MCF 10A (cell line): Measurements from ENCODE around the gene CSMD2. TPM values are rescaled to one million over a fixed set of nuclear protein-coding genes. Genes with fewer than 3 reads are reported as not detected.

Source experiments
- BruUV-seq: library from RNA; stranded (reverse); fragments of 400-500 nt; replicated peaks from 2 replicates; lab custom pipeline; 2021; lab: Mats Ljungman, UMichigan
- CTCF ChIA-PET: fragments of 300-600 bp; sonication (Branson Sonifier 250); formaldehyde crosslinking; extraction: SDS; loops from one replicate; lab custom pipeline; 2021; ENCODE audit warnings: antibody characterized with exemption, inconsistent platforms; lab: Yijun Ruan, JAX
- POLR2A ChIA-PET: fragments of 300-600, 350-650 bp; sonication (Branson Sonifier 250); formaldehyde crosslinking; extraction: SDS; loops from one replicate; lab custom pipeline; 2020; ENCODE audit warnings: antibody characterized with exemption, inconsistent platforms; lab: Yijun Ruan, JAX
- DNase-seq: peaks from one replicate; pipeline ENCODE4 v3.0.0-alpha.2; 2018; ENCODE audit not compliant: unreplicated experiment
- H3K27ac Mint-ChIP-seq: one replicate; pipeline ENCODE4 v1.8.0; 2022; ENCODE audit warnings: mild to moderate bottlenecking, low read depth, mixed read lengths; ENCODE audit not compliant: unreplicated experiment
- H3K27me3 Mint-ChIP-seq: one replicate; pipeline ENCODE4 v1.8.0; 2022; ENCODE audit warnings: mixed read lengths; ENCODE audit not compliant: insufficient read depth, unreplicated experiment
- H3K36me3 Mint-ChIP-seq: one replicate; pipeline ENCODE4 v1.8.0; 2022; ENCODE audit warnings: mild to moderate bottlenecking, moderate library complexity, mixed read lengths; ENCODE audit not compliant: insufficient read depth, unreplicated experiment
- H3K4me1 Mint-ChIP-seq: one replicate; pipeline ENCODE4 v1.8.0; 2022; ENCODE audit warnings: mixed read lengths; ENCODE audit not compliant: insufficient read depth, unreplicated experiment
- H3K4me3 Mint-ChIP-seq: one replicate; pipeline ENCODE4 v1.8.0; 2022; ENCODE audit warnings: mild to moderate bottlenecking, moderate library complexity, mixed read lengths; ENCODE audit not compliant: unreplicated experiment
- H3K9me3 Mint-ChIP-seq: one replicate; pipeline ENCODE4 v1.8.0; 2022; ENCODE audit warnings: mixed read lengths; ENCODE audit not compliant: unreplicated experiment
- CTCF ChIP-seq: fragments of 200-600 bp; IDR thresholded peaks from one replicate; pipeline ENCODE4 v1.8.0; 2022; ENCODE audit warnings: antibody characterized with exemption, mild to moderate bottlenecking; ENCODE audit not compliant: unreplicated experiment
- intact Hi-C: fragments of 100-400 bp; cut with micrococcal nuclease; formaldehyde crosslinking; loops from 2 replicates; pipeline ENCODE4 v1.14.1; 2022
- total RNA-seq: library from RNA; stranded (reverse); gene quantifications from 2 replicates; pipeline ENCODE4 v1.2.3, GENCODE V29; 2022

Gene CSMD2
- total RNA-seq, 1 experiment from 2014 or later: not detected

DNA sequence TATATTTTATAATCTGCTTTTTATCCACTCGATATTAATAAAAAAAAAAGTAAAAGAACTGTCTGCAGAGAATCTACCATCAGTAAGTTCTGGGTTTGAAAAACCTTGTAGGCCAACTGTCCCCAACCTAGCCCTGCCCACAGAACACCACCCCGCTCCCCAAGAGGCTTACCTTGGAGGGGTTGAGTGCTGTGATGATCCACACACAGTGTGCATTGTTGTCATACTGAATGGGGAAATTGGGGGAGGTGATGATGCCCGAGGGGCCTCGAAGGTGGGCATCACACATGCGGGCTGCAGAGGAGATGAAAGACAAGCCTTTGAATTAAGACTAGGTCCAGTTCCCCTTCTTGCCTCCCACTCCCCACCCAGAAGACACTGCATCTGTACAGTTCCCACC lies 354.5 kb downstream of the CSMD2 start:
- H3K27ac Mint-ChIP-seq: no peak overlapping the region
- intact Hi-C loops: no loop called here

DNA sequence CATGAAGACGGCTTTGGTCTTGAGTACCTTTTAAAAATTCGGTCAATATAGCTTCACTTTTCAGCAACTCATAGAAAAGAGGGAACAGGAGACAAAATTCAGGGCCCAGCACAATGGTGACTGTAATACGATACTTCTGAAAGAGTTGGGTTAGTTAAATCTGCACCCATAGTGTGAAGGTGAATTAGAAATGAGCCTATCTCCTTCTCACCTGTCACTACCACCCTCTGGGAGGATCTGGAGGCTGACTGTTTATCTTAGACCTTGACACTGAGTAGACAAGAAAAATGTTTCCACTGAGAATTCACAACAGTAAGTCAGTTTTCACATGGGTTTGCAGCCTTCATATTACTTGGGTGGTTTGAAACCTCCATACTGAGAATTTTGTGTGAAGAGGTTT lies 359.0 kb downstream of the CSMD2 start:
- Mint-ChIP-seq H3K4me3 (no peak overlapping the region), H3K27me3 (no peaks in the 10 kb centered on the region), H3K27ac (no peak overlapping the region), H3K9me3 (peaks cover 30% of the 10 kb centered on the region), H3K4me1 (no peaks in the 10 kb centered on the region), H3K36me3 (no peaks in the 10 kb centered on the region)
- intact Hi-C loops: no loop called here
- no peak for TF ChIP-seq CTCF
- no peak for DNase-seq
- ChIA-PET CTCF (no interaction called here), POLR2A (no interaction called here)
- BruUV-seq: no TSS peak

More for the DNA sequence above, 354.5 kb downstream of the CSMD2 start:
- Mint-ChIP-seq H3K27me3 (no peaks in the 10 kb centered on the region), H3K36me3 (no peaks in the 10 kb centered on the region), H3K4me1 (no peaks in the 10 kb centered on the region), H3K9me3 (peaks cover 42% of the 10 kb centered on the region), H3K4me3 (no peak overlapping the region)
- ChIA-PET POLR2A (no interaction called here), CTCF (interaction anchor here (0.5 to 0.6 kb wide), 2 partner anchors 11 to 75 kb away, joined by 3 read pairs; no protein-coding TSS in a partner anchor)
- DNase-seq: no peak
- BruUV-seq: no TSS peak
- no peak for TF ChIP-seq CTCF

DNA sequence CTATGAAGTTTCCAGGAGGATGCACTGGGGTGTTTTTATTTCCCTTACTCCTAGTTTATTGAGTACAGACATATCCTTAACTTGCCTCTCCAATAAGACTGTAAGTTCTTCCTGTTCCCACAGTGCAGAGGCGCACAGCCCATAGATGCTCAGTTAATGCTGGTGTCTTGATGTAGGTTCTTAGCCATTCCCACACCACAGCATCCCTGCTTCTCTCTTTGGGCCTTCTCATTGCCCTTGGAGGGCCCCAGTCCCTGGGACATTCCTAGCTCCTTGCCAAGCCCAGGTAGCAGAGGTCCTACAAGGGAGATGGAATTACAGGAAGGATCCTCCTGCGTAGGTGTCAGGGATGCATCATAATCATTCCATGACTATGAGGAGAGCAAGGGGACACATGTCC lies 362.8 kb downstream of the CSMD2 start:
- CTCF ChIA-PET: interaction anchor here (0.8 to 1.3 kb wide), 2 partner anchors 20 to 169 kb away, joined by 3 to 4 read pairs; no protein-coding TSS in a partner anchor
- intact Hi-C loops: no loop called here
- BruUV-seq: no TSS peak
- H3K4me1 Mint-ChIP-seq: no peaks in the 10 kb centered on the region
- H3K4me3 Mint-ChIP-seq: no peak overlapping the region
- H3K36me3 Mint-ChIP-seq: no peaks in the 10 kb centered on the region
- TF ChIP-seq CTCF: no peak
- DNase-seq: no peak
- H3K9me3 Mint-ChIP-seq: peaks cover 25% of the 10 kb centered on the region
- POLR2A ChIA-PET: no interaction called here
- no peak overlapping the region for H3K27ac Mint-ChIP-seq
- H3K27me3 Mint-ChIP-seq: no peaks in the 10 kb centered on the region

DNA sequence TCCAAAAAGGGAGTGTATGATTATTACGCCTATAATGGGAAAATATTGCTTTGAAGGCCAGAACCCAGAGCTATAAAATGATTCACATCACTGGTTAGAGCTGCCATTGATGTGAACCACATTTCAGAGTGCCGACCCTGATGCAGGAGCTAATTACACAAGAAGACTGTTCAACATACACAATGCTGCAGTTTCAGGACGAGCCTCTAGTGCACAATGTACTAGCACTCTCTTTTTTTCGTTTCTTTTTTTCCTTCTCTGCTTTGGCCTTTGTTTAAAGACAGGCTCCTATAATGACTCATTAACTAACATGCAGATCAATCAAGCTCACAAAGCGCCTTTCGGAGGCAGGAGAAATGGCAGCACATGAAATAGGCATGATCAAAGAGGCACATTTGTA lies 367.2 kb downstream of the CSMD2 start:
- DNase-seq: no peak
- H3K36me3 Mint-ChIP-seq: no peaks in the 10 kb centered on the region
- BruUV-seq: no TSS peak
- intact Hi-C loops: no loop called here
- TF ChIP-seq CTCF: no peak
- H3K27ac Mint-ChIP-seq: no peak overlapping the region
- no peaks in the 10 kb centered on the region for H3K27me3 Mint-ChIP-seq
- H3K4me3 Mint-ChIP-seq: no peak overlapping the region
- no peaks in the 10 kb centered on the region for H3K4me1 Mint-ChIP-seq
- POLR2A ChIA-PET: no interaction called here
- CTCF ChIA-PET: interaction anchor here (0.6 kb wide), 1 partner anchor 186 kb away, joined by 11 read pairs; no protein-coding TSS in a partner anchor
- H3K9me3 Mint-ChIP-seq: peaks cover 38% of the 10 kb centered on the region
